A549 (cell line): ENCODE measurements around the gene TRERF1. TPM values are rescaled to one million over a fixed set of nuclear protein-coding genes. Genes with fewer than 3 reads are reported as not detected.

Experiments used
- ATAC-seq, 2 experiments: fragments of 200-7000 bp in 1 of 2; fragments of >200 bp in 1 of 2; cut with Nextera tagmentation in 1 of 2; cut with Tn5 transposase in 1 of 2; 3 replicates each; pipeline versions ENCODE4 v1.8.0 to v1.9.1; 2018 to 2020; ENCODE audit warnings: mild to moderate bottlenecking in 1 of 2, moderate library complexity in 1 of 2
- CTCF ChIA-PET: fragments of 300-600 bp; sonication (Branson Sonifier 250); formaldehyde crosslinking; extraction: SDS; loops from one replicate; lab custom pipeline; 2021; ENCODE audit warnings: antibody characterized with exemption, inconsistent platforms; lab: Yijun Ruan, JAX
- POLR2A ChIA-PET: fragments of 350-600 bp; formaldehyde crosslinking; extraction: SDS; loops from one replicate; lab custom pipeline; 2021; ENCODE audit warnings: antibody characterized with exemption, inconsistent platforms; lab: Yijun Ruan, JAX
- DNase-seq, 2 experiments: peaks; one replicate each; pipeline versions ENCODE4 v3.0.0 to v3.0.0-alpha.2; 2011 to 2016; ENCODE audit warnings: low read depth in 1 of 2, low spot score in 1 of 2
- FAIRE-seq: peaks from 2 replicates; lab custom pipeline; 2011; peaks lifted over from hg19 to GRCh38; lab: Jason Lieb, UNC
- H3K27ac ChIP-seq, 2 experiments: fragments of >200 bp; sonication (Bioruptor Twin); formaldehyde crosslinking; 3 replicates each; pipeline ENCODE4 v1.5.1; 2016 to 2017
- H3K4me1 ChIP-seq: fragments of >200 bp; sonication (Bioruptor Twin); formaldehyde crosslinking; 3 replicates; pipeline ENCODE4 v1.6.1; 2016
- H3K4me2 ChIP-seq: fragments of >200 bp; sonication (Bioruptor Twin); formaldehyde crosslinking; 3 replicates; pipeline ENCODE4 v1.6.1; 2016
- H3K4me3 ChIP-seq: fragments of >200 bp; sonication (Bioruptor Twin); formaldehyde crosslinking; 3 replicates; pipeline ENCODE4 v1.5.1; 2016
- H3K9me3 ChIP-seq: fragments of >200 bp; sonication (Bioruptor Twin); formaldehyde crosslinking; 3 replicates; pipeline ENCODE4 v1.6.1; 2016
- BHLHE40 ChIP-seq: IDR thresholded peaks from 2 replicates; pipeline ENCODE4 v1.6.1; 2012; ENCODE audit warnings: low read depth, low read length, inconsistent platforms
- CBX2 ChIP-seq: fragments of 200-600 bp; sonication (generic); IDR thresholded peaks from 2 replicates; pipeline ENCODE4 v1.6.1; 2016; ENCODE audit warnings: low read depth, mild to moderate bottlenecking, borderline replicate concordance
- CHD4 ChIP-seq: fragments of 200-600 bp; sonication (generic); IDR thresholded peaks from 2 replicates; pipeline ENCODE4 v1.6.1; 2016; ENCODE audit warnings: antibody characterized with exemption, mild to moderate bottlenecking, borderline replicate concordance
- EHF ChIP-seq: fragments of 250-450 bp; sonication (Bioruptor Pico); IDR thresholded peaks from 2 replicates; pipeline ENCODE4 v1.5.0; 2020; ENCODE audit warnings: mild to moderate bottlenecking
- ELK1 ChIP-seq: fragments of 150-350 bp; IDR thresholded peaks from 2 replicates; pipeline ENCODE4 v1.6.1; 2014; ENCODE audit warnings: low read depth, mild to moderate bottlenecking, low read length
- HES2 ChIP-seq: fragments of >200 bp; sonication (Bioruptor Twin); formaldehyde crosslinking; IDR thresholded peaks from 2 replicates; pipeline ENCODE4 v1.6.1; 2016
- HOXA7 ChIP-seq: fragments of 250-450 bp; sonication (Bioruptor Pico); IDR thresholded peaks from 2 replicates; pipeline ENCODE4 v1.5.0; 2020; ENCODE audit warnings: mild to moderate bottlenecking, moderate library complexity
- MAFK ChIP-seq: fragments of 450-650 bp; IDR thresholded peaks from 2 replicates; pipeline ENCODE4 v1.6.1; 2014; ENCODE audit not compliant: partially characterized antibody
- NPAS2 ChIP-seq: fragments of 250-450 bp; sonication (Bioruptor Pico); IDR thresholded peaks from 2 replicates; pipeline ENCODE4 v1.8.0; 2022; ENCODE audit warnings: mild to moderate bottlenecking, moderate library complexity, borderline replicate concordance
- RAD21 ChIP-seq, 2 experiments: fragments of >200 bp in 1 of 2; sonication (Bioruptor Twin) in 1 of 2; formaldehyde crosslinking in 1 of 2; IDR thresholded peaks in 1 of 2; conservative IDR thresholded peaks in 1 of 2; 2 replicates in 1 of 2; 3 replicates in 1 of 2; pipeline ENCODE4 v1.6.1; 2012 to 2018; ENCODE audit warnings: inconsistent platforms in 1 of 2
- RNF2 ChIP-seq: fragments of 200-600 bp; sonication (generic); IDR thresholded peaks from 2 replicates; pipeline ENCODE4 v1.6.1; 2016; ENCODE audit warnings: low read depth, mild to moderate bottlenecking, antibody characterized with exemption, moderate library complexity, borderline replicate concordance
- TFCP2L1 ChIP-seq: fragments of 250-450 bp; sonication (Bioruptor Pico); IDR thresholded peaks from 2 replicates; pipeline ENCODE4 v1.5.0; 2021; ENCODE audit warnings: mild to moderate bottlenecking
- TP53 ChIP-seq: fragments of 250-450 bp; sonication (Bioruptor Pico); IDR thresholded peaks from 2 replicates; pipeline ENCODE4 v1.5.0; 2021; ENCODE audit warnings: mild to moderate bottlenecking, moderate library complexity
- whole genome bisulfite sequencing: methylation state at CpG from one replicate; pipeline ENCODE4 v1.1.6; 2017; ENCODE audit errors: missing lambda C conversion rate; 5-methylcytosine and 5-hydroxymethylcytosine counted together
- polyA plus RNA-seq, 4 experiments: library from polyadenylated mRNA; depleted of rRNA in 3 of 4; stranded (reverse); fragments of >200 nt; fragmentation: RNase III in 1 of 4; extraction: RNeasy Plus Mini Kit Qiagen cat#74134 plus additional on column Dnase treatment in 1 of 4; gene quantifications; 2 replicates in 3 of 4; 3 replicates in 1 of 4; pipeline ENCODE4 v1.2.3, GENCODE V29; 2011 to 2017
- TF ChIP-seq, protein P1 (sequence below): fragments of 450-650 bp; IDR thresholded peaks from 2 replicates; pipeline ENCODE4 v1.6.1; 2014; ENCODE audit warnings: antibody characterized with exemption
- TF ChIP-seq, protein P2 (sequence below): fragments of 200-600 bp; sonication (generic); IDR thresholded peaks from 2 replicates; pipeline ENCODE4 v1.6.1; 2016; ENCODE audit warnings: antibody characterized with exemption, mild to moderate bottlenecking, moderate library complexity
- TF ChIP-seq, protein P3 (sequence below): fragments of 250-450 bp; sonication (Bioruptor Pico); IDR thresholded peaks from 2 replicates; pipeline ENCODE4 v1.5.0; 2020; ENCODE audit warnings: low read depth, mild to moderate bottlenecking, moderate library complexity

The TRERF1 gene
- polyA plus RNA-seq, 2 of the 4 experiments (the other 2 are of a cell fraction) = 2.4 to 3.5 TPM

GRCh38 chr6:42257614-42258013, 194.1 kb downstream of the TRERF1 start:
- TF ChIP-seq HOXA7 = no peak
- no peak for TF ChIP-seq TP53 (CRISPR knock-in tag)
- TF ChIP-seq MAFK = no peak
- TF ChIP-seq CBX2 = no peak
- TF ChIP-seq RAD21 (conservative IDR thresholded peaks at IDR 0.05 in 1 of 2, IDR thresholded peaks at IDR 0.05 in 1 of 2) = no peak
- no peak overlapping the region for H3K4me2 ChIP-seq

DNA sequence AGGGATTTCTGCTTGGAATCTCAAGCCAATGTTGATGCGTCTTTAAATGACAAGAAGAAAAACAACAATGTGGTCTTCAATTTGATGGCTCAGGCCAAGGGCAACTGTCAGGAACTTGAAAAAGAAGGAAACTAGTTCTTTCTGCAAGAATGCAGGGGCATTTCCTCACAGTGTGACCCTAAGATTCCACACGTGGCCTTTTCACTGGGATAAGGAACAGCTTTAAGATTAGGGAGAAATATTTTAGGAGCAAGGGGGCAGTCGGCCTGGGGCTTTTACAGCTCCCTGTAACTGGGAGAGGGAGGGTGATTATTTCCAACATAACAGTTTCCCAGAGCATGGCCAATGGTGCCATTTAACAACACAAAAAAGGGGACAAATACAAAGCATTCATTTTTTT, 194.7 kb downstream of the TRERF1 start:
- ChIA-PET POLR2A (no interaction called here), CTCF (no interaction called here)
- Histone ChIP-seq H3K27ac (no peak overlapping the region), H3K4me3 (no peak overlapping the region), H3K4me1 (peaks cover 16% of the 10 kb centered on the region), H3K9me3 (no peaks in the 10 kb centered on the region), H3K4me2 (no peak overlapping the region)
- TF ChIP-seq NPAS2 (CRISPR knock-in tag) = no peak
- TF ChIP-seq BHLHE40 = no peak
- TF ChIP-seq, protein P1, sequence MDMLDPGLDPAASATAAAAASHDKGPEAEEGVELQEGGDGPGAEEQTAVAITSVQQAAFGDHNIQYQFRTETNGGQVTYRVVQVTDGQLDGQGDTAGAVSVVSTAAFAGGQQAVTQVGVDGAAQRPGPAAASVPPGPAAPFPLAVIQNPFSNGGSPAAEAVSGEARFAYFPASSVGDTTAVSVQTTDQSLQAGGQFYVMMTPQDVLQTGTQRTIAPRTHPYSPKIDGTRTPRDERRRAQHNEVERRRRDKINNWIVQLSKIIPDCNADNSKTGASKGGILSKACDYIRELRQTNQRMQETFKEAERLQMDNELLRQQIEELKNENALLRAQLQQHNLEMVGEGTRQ = no peak
- TF ChIP-seq RNF2 = no peak
- TF ChIP-seq TFCP2L1 = no peak
- TF ChIP-seq, protein P2, sequence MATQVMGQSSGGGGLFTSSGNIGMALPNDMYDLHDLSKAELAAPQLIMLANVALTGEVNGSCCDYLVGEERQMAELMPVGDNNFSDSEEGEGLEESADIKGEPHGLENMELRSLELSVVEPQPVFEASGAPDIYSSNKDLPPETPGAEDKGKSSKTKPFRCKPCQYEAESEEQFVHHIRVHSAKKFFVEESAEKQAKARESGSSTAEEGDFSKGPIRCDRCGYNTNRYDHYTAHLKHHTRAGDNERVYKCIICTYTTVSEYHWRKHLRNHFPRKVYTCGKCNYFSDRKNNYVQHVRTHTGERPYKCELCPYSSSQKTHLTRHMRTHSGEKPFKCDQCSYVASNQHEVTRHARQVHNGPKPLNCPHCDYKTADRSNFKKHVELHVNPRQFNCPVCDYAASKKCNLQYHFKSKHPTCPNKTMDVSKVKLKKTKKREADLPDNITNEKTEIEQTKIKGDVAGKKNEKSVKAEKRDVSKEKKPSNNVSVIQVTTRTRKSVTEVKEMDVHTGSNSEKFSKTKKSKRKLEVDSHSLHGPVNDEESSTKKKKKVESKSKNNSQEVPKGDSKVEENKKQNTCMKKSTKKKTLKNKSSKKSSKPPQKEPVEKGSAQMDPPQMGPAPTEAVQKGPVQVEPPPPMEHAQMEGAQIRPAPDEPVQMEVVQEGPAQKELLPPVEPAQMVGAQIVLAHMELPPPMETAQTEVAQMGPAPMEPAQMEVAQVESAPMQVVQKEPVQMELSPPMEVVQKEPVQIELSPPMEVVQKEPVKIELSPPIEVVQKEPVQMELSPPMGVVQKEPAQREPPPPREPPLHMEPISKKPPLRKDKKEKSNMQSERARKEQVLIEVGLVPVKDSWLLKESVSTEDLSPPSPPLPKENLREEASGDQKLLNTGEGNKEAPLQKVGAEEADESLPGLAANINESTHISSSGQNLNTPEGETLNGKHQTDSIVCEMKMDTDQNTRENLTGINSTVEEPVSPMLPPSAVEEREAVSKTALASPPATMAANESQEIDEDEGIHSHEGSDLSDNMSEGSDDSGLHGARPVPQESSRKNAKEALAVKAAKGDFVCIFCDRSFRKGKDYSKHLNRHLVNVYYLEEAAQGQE = no peak
- TF ChIP-seq CHD4 = no peak
- TF ChIP-seq, protein P3, sequence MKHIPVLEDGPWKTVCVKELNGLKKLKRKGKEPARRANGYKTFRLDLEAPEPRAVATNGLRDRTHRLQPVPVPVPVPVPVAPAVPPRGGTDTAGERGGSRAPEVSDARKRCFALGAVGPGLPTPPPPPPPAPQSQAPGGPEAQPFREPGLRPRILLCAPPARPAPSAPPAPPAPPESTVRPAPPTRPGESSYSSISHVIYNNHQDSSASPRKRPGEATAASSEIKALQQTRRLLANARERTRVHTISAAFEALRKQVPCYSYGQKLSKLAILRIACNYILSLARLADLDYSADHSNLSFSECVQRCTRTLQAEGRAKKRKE (CRISPR knock-in tag) = no peak
- WGBS = 87% methylated on average over 3 of the region's 3 CpGs
- no peak for FAIRE-seq
- no peak for DNase-seq
- ATAC-seq = no peak

More at GRCh38 chr6:42257614-42258013, 194.1 kb downstream of the TRERF1 start:
- ATAC-seq = no peak
- no peak overlapping the region for H3K4me3 ChIP-seq
- ChIA-PET CTCF (no interaction called here), POLR2A (no interaction called here)
- no peak for FAIRE-seq
- DNase-seq = no peak
- no peaks in the 10 kb centered on the region for H3K9me3 ChIP-seq
- H3K4me1 ChIP-seq = peaks cover 11% of the 10 kb centered on the region
- no peak overlapping the region for H3K27ac ChIP-seq
- WGBS = 98% methylated on average over 3 of the region's 3 CpGs

- no peak for TF ChIP-seq EHF (CRISPR knock-in tag)
- no peak for TF ChIP-seq ELK1
- no peak for TF ChIP-seq HES2
- CTCF ChIA-PET = interaction anchor here (1.3 to 3.2 kb wide), 2 partner anchors 40 to 293 kb away, joined by 3 to 11 read pairs; no protein-coding TSS in a partner anchor
- WGBS = 76% methylated on average over 5 of the region's 5 CpGs
- Histone ChIP-seq H3K4me2 (no peak overlapping the region), H3K9me3 (no peaks in the 10 kb centered on the region), H3K4me1 (peaks cover 11% of the 10 kb centered on the region; the same call in 2 of the 3 replicates), H3K4me3 (no peak overlapping the region), H3K27ac (no peak overlapping the region)
- POLR2A ChIA-PET = no interaction called here
- FAIRE-seq (no peak), DNase-seq (no peak), ATAC-seq (no peak)
These were observed 196.7 kb downstream of the TRERF1 start for GRCh38 chr6:42255050-42255449.
